ENCODE measurements around the gene ARHGAP27.
A peak's percentile ranks its signal among the peaks of the same experiment; 100 is the strongest.

The ARHGAP27 gene

DNA sequence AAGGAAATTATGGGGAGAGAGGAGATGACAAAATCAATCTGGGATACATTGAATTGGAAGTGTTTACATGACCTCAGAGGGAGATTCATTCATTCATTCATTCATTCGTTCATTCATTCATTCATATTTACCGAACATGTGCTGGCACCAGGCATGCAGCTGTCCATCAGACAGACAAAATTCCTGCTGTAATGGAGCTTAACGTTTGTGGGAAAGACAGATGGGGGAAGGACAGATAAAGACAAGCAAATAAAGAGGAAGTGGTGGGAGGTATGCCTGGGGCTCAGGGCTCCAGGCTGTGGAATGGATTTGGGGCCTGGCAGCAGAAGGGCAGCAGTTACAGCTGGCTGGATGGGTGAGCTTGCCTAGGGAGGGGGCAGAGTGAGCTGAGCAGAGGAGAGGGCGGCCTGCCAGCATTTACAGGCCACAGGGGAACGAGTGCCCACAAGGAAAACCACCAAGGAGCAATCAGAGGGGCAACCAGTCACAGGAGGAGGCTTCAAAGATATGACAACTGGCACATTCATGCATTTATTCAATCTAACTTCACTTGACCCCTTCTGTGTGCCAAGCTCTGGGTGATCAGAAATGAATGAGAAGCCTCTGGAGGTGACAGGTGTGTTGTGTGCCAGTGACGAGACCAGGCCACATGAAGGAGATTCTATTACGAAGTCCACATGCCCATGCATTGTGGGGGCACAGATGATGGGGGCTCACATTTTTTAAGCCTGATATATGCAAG lies 48.5 kb downstream of the ARHGAP27 start:
- DNase-seq (ENCODE audit: low read depth, low spot score): no peak
- H3K9me3 ChIP-seq (ENCODE audit: insufficient read depth, low read length): no peaks in the 10 kb centered on the region

DNA sequence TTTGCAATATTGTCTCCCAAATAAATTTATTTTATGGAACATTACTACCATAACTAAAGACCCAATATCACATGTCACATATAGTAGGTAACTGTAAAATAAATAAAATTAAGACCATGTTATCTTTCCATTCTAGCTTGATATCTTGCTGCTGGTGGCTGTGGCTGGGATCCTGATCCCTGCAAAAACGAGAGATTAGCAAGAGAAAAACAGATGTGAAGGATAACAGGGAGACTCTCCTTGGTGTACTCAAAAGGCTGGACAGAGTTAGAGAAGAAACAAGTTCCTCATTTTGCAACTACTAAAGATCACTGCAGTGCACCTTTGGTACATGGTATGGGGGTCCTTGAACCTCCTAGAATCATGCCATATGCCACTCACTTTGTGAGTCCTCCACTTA lies 49.7 kb downstream of the ARHGAP27 start:
- H3K27me3 ChIP-seq (ENCODE audit: insufficient read depth, insufficient read length): no peaks in the 10 kb centered on the region
- H3K4me1 ChIP-seq (ENCODE audit: insufficient read depth, insufficient read length): peaks cover 7% of the 10 kb centered on the region
- TF ChIP-seq SUZ12 (IDR thresholded peaks at IDR 0.05; ENCODE audit: extremely low read depth, insufficient read depth, insufficient read length) (no peak), YY1 (IDR thresholded peaks at IDR 0.05; ENCODE audit: insufficient read depth, insufficient read length) (no peak), ZNF274 (IDR thresholded peaks at IDR 0.05; ENCODE audit: low read depth, low read length) (no peak)
- no peaks in the 10 kb centered on the region for H3K9me3 ChIP-seq (ENCODE audit: insufficient read depth, low read length)
- no peaks in the 10 kb centered on the region for H3K36me3 ChIP-seq (ENCODE audit: insufficient read depth, insufficient read length, low read length)
- no peak overlapping the region for H3K4me3 ChIP-seq (ENCODE audit: insufficient read length, low read depth)
- H3K9ac ChIP-seq (ENCODE audit: insufficient read length, low read depth): no peak overlapping the region
- DNase-seq (ENCODE audit: low read depth, low spot score): no peak

More for the DNA sequence above, 48.5 kb downstream of the ARHGAP27 start:
- Histone ChIP-seq H3K4me3 (ENCODE audit: insufficient read length, low read depth) (no peak overlapping the region), H3K4me1 (ENCODE audit: insufficient read depth, insufficient read length) (peaks cover 7% of the 10 kb centered on the region), H3K9ac (ENCODE audit: insufficient read length, low read depth) (peak overlapping the region; percentile 34), H3K36me3 (ENCODE audit: insufficient read depth, insufficient read length, low read length) (no peaks in the 10 kb centered on the region), H3K27me3 (ENCODE audit: insufficient read depth, insufficient read length) (no peaks in the 10 kb centered on the region)
- TF ChIP-seq SUZ12 (IDR thresholded peaks at IDR 0.05; ENCODE audit: extremely low read depth, insufficient read depth, insufficient read length) (no peak), YY1 (IDR thresholded peaks at IDR 0.05; ENCODE audit: insufficient read depth, insufficient read length) (no peak), ZNF274 (IDR thresholded peaks at IDR 0.05; ENCODE audit: low read depth, low read length) (no peak)

GRCh38 chr17:45382226-45382625 lies 50.4 kb downstream of the ARHGAP27 start:
- Histone ChIP-seq H3K4me3 (ENCODE audit: insufficient read length, low read depth) (no peak overlapping the region), H3K36me3 (ENCODE audit: insufficient read depth, insufficient read length, low read length) (no peaks in the 10 kb centered on the region), H3K9me3 (ENCODE audit: insufficient read depth, low read length) (no peaks in the 10 kb centered on the region), H3K4me1 (ENCODE audit: insufficient read depth, insufficient read length) (peaks cover 7% of the 10 kb centered on the region), H3K9ac (ENCODE audit: insufficient read length, low read depth) (no peak overlapping the region), H3K27me3 (ENCODE audit: insufficient read depth, insufficient read length) (no peaks in the 10 kb centered on the region)
- TF ChIP-seq SUZ12 (IDR thresholded peaks at IDR 0.05; ENCODE audit: extremely low read depth, insufficient read depth, insufficient read length): no peak
- no peak for TF ChIP-seq ZNF274 (IDR thresholded peaks at IDR 0.05; ENCODE audit: low read depth, low read length)
- TF ChIP-seq YY1 (IDR thresholded peaks at IDR 0.05; ENCODE audit: insufficient read depth, insufficient read length): no peak
- no peak for DNase-seq (ENCODE audit: low read depth, low spot score)

- Histone ChIP-seq H3K9ac (ENCODE audit: insufficient read length, low read depth) (no peak overlapping the region), H3K9me3 (ENCODE audit: insufficient read depth, low read length) (no peaks in the 10 kb centered on the region), H3K4me1 (ENCODE audit: insufficient read depth, insufficient read length) (peaks cover 11% of the 10 kb centered on the region), H3K27me3 (ENCODE audit: insufficient read depth, insufficient read length) (no peaks in the 10 kb centered on the region), H3K4me3 (ENCODE audit: insufficient read length, low read depth) (no peak overlapping the region), H3K36me3 (ENCODE audit: insufficient read depth, insufficient read length, low read length) (no peaks in the 10 kb centered on the region)
- no peak for DNase-seq (ENCODE audit: low read depth, low spot score)
- TF ChIP-seq SUZ12 (IDR thresholded peaks at IDR 0.05; ENCODE audit: extremely low read depth, insufficient read depth, insufficient read length) (no peak), YY1 (IDR thresholded peaks at IDR 0.05; ENCODE audit: insufficient read depth, insufficient read length) (no peak), ZNF274 (IDR thresholded peaks at IDR 0.05; ENCODE audit: low read depth, low read length) (no peak)
Measured at GRCh38 chr17:45380991-45381390, 51.7 kb downstream of the ARHGAP27 start.

DNA sequence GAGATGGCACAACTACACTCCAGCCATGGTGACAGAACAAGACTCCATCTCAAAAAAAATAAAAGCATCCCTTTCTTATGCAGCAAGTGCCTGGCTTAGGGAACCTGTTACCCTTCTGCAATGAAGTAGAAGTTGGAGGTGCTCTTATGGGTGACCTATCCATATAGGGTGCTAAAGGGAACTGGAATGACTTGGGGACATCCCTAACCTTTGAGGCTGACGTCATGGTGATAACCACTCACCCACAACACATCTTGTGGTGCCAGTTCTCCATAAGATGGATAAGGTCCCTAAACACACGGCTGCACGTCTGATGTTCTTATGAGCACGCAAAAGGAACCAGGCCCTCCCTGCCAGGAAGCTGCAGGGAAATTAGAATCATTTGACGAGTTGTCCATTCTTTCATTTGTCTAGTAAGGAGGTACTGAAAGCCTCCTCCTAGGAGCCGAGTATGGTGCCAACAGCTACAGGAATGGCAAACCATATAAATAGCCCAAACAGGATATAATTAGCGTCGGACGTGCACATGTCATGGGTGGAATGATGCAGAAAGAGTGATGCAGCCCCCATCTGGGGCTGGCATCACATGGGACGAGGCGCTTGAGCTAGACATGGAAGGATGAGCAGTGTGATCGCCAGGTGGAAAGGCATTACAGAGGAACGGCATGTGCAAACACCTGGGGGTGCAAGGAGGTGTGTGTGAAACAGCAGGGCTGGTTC lies 52.5 kb downstream of the ARHGAP27 start:
- TF ChIP-seq SUZ12 (IDR thresholded peaks at IDR 0.05; ENCODE audit: extremely low read depth, insufficient read depth, insufficient read length) (no peak), YY1 (IDR thresholded peaks at IDR 0.05; ENCODE audit: insufficient read depth, insufficient read length) (no peak), ZNF274 (IDR thresholded peaks at IDR 0.05; ENCODE audit: low read depth, low read length) (no peak)

DNA sequence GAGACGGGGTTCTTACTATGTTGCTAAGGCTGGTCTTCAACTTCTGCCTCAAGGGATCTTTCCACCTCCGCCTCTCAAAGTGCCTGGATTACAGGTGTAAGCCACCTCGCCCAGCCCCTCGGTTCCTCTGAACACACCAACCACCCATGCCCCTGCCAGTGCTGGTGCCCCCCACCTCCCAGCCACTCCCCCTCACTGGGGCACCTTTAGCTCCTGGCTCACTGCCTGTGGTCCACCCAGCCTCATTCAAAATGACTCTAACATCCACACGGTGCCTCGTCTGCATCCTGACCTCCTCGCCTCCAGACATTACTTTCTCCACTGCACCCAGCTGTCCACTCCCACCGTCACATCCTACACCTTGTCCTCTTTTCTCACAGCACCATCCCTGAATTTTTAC lies 55.3 kb downstream of the ARHGAP27 start:
- TF ChIP-seq SUZ12 (IDR thresholded peaks at IDR 0.05; ENCODE audit: extremely low read depth, insufficient read depth, insufficient read length) (no peak), ZNF274 (IDR thresholded peaks at IDR 0.05; ENCODE audit: low read depth, low read length) (no peak), YY1 (IDR thresholded peaks at IDR 0.05; ENCODE audit: insufficient read depth, insufficient read length) (no peak)
- Histone ChIP-seq H3K4me1 (ENCODE audit: insufficient read depth, insufficient read length) (peaks cover 17% of the 10 kb centered on the region), H3K27me3 (ENCODE audit: insufficient read depth, insufficient read length) (no peaks in the 10 kb centered on the region), H3K4me3 (ENCODE audit: insufficient read length, low read depth) (no peak overlapping the region), H3K9me3 (ENCODE audit: insufficient read depth, low read length) (no peaks in the 10 kb centered on the region), H3K9ac (ENCODE audit: insufficient read length, low read depth) (no peak overlapping the region), H3K36me3 (ENCODE audit: insufficient read depth, insufficient read length, low read length) (no peaks in the 10 kb centered on the region)
- no peak for DNase-seq (ENCODE audit: low read depth, low spot score)

More for the DNA sequence above, 52.5 kb downstream of the ARHGAP27 start:
- no peaks in the 10 kb centered on the region for H3K9me3 ChIP-seq (ENCODE audit: insufficient read depth, low read length)
- DNase-seq (ENCODE audit: low read depth, low spot score): no peak
- H3K4me1 ChIP-seq (ENCODE audit: insufficient read depth, insufficient read length): peaks cover 11% of the 10 kb centered on the region
- no peak overlapping the region for H3K9ac ChIP-seq (ENCODE audit: insufficient read length, low read depth)
- no peaks in the 10 kb centered on the region for H3K27me3 ChIP-seq (ENCODE audit: insufficient read depth, insufficient read length)
- no peaks in the 10 kb centered on the region for H3K36me3 ChIP-seq (ENCODE audit: insufficient read depth, insufficient read length, low read length)
- no peak overlapping the region for H3K4me3 ChIP-seq (ENCODE audit: insufficient read length, low read depth)
